HG02870 (cell line): Measurements from ENCODE around the gene FAM228B.
"Not testable (repeated sequence)": the region's sequence is repeated elsewhere in the genome, so short reads cannot be mapped to it uniquely, and the experiment has no call there.

Experiments used
- ATAC-seq: cut with Tn5 transposase; IDR thresholded peaks from one replicate; pipeline ENCODE4 v1.9.1; 2021; ENCODE audit warnings: mild to moderate bottlenecking, moderate library complexity; ENCODE audit not compliant: unreplicated experiment

FAM228B gene

GRCh38 chr2:24153478-24153877, 30.2 kb downstream of the FAM228B start:
- ATAC-seq, result no peak

- no peak for ATAC-seq
These were observed 34.9 kb downstream of the FAM228B start for GRCh38 chr2:24158131-24158530.

DNA sequence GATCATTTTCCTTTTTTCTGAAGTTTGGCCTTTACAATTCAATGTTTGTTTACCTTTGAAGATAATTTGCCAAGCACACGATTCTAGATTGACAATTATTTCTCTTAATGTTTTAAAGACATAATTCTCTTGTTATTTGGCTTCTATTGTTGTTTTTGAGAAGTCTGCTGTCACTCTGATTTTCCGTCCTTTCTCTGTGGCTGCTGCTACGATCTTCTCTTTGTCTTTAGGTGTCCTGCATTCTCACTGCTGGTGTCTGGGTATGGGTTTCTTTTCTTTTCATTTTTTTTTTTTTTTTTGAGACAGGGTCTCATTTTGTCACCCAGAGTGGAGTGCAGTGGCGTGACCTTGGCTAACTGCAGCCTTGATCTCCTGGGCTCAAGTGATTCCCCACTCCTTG, 36.4 kb downstream of the FAM228B start:
- ATAC-seq, result no peak

- no peak for ATAC-seq
These were observed 37.5 kb downstream of the FAM228B start for GRCh38 chr2:24160761-24161160.

DNA sequence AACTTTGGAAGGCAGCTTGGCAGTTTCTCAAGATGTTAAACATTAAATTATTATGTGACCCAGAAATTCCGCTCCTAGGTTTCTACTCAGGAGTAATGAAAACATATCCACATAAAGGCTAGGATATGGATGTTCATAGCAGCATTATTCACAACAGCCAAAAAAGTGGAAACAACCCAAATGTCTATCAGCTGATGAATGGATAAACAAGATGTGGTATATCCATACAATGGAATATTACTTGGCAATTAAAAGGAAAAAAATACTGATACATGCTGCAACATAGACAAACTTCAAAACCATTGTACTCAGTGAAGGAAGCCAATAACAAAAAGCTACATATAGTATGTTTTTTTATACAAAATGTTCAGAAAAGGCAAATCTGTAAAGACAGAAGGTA, 39.2 kb downstream of the FAM228B start:
- ATAC-seq, result no peak

- no peak for ATAC-seq
These were observed 39.9 kb downstream of the FAM228B start for GRCh38 chr2:24163186-24163585.

- no peak for ATAC-seq
These were observed 40.3 kb downstream of the FAM228B start for GRCh38 chr2:24163601-24164000.

DNA sequence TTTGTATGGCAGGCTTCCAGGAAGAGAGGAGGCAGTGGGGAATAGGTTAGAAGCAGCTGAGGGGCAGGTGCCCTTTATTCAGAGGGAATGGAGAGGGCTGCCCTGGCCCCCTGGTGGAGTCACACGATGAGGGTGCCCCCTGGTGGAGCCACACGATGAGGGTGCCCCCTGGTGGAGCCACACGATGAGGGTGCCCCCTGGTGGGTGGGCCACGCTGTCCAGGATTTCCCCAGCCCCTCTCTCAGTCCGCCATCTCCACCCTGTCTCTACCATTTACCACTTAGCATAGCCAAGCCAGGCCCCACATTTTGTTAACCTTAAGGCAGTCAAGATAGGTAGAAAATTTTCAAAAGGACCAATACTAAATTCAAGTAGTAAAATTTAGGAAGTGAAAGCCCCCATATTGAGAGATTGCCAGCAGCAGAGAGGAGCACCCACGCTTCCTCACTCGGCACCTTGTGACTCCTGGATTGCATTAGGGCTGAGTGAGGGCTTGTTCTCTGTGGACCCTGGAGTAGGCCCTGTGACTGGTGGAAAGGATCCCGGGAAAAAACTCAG, 41.2 kb downstream of the FAM228B start:
- peak; percentile 77 for ATAC-seq

- no peak for ATAC-seq
These were observed 45.8 kb downstream of the FAM228B start for GRCh38 chr2:24169023-24169422.

- ATAC-seq, result no peak
These were observed 51.6 kb downstream of the FAM228B start, which contains the start of gene FAM228A for GRCh38 chr2:24174851-24175277. FAM228A (plus strand) TSS chr2:24175053; CDS start chr2:24175481, 428 bp downstream.

GRCh38 chr2:24175631-24176187, 52.4 kb downstream of the FAM228B start:
- no peak for ATAC-seq

GRCh38 chr2:24176326-24176725, 53.1 kb downstream of the FAM228B start:
- no peak for ATAC-seq

GRCh38 chr2:24179683-24180082, 56.4 kb downstream of the FAM228B start:
- no peak for ATAC-seq

- no peak for ATAC-seq
These were observed 58.6 kb downstream of the FAM228B start for GRCh38 chr2:24181849-24182248.

DNA sequence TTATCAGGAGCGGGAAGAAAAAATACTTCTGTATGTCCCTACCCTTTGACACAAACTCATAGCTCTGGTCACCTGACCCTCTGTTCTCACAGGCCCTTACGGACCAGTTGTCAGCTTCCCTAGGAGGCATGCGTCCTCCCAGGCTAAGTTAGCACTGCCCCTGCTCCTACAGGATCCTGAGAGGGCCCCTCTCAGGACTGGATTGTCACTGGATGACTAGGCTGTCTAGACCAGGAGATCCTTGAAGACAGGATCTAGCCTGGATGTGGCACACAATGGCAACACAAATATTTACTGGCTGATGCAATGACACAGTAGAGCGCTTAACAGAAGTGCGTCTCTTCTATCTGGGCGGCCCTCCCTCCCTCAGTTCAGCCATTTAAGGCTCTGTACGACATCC, 59.2 kb downstream of the FAM228B start:
- no peak for ATAC-seq

- no peak for ATAC-seq
These were observed 60.2 kb downstream of the FAM228B start for GRCh38 chr2:24183366-24184069.

- no peak for ATAC-seq
These were observed 66.3 kb downstream of the FAM228B start for GRCh38 chr2:24189551-24189950.

DNA sequence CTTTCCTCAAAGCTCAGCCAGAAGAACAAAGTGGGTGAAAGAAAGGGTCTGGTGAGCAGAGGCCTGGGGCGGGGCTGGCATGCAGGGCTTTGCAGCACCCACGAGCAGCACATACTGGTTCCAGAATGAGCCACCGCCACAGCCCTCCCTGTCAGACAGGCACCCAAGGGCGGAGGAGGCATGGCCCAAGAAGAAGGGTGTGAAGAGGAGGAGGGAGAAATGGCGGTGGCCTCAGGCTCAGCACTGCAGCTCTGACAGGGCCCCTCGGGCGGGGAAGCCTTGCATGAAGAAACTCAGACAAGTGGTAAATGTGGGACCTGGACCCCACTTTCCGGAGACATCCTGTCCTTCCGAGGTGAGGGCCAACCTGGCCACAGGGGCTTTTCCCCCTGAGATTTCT, 67.2 kb downstream of the FAM228B start:
- ATAC-seq, result no peak

DNA sequence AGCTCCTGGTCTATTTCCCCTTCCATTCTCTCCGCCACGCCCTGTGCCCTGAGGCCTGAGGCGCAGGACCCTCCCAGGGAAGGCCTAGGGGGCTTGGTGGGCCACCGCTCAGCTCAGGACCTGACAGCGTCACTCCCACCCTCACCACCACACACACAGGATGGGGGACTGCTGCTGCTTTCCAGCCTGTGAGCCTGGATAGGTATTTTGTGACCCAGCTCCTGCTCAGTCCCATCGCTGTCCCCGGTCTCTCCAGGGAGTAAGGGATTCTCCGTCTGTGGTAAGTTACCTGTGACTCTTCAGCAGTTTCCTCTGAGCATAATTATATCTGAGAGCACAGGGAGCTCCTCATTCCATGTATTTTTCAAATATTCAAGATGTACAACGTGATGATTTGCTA, 67.9 kb downstream of the FAM228B start:
- no peak for ATAC-seq

- ATAC-seq, result no peak
These were observed 68.6 kb downstream of the FAM228B start for GRCh38 chr2:24191848-24192247.

DNA sequence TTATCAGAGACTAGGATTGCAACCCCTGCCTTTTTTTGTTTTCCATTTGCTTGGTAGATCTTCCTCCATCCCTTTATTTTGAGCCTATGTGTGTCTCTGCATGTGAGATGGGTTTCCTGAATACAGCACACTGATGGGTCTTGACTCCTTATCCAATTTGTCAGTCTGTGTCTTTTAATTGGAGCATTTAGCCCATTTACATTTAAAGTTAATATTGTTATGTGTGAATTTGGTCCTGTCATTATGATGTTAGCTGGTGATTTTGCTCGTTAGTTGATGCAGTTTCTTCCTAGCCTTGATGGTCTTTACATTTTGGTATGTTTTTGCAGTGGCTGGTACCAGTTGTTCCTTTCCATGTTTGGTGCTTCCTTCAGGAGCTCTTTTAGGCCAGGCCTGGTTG, 73.9 kb downstream of the FAM228B start:
- ATAC-seq, result not testable (repeated sequence)

DNA sequence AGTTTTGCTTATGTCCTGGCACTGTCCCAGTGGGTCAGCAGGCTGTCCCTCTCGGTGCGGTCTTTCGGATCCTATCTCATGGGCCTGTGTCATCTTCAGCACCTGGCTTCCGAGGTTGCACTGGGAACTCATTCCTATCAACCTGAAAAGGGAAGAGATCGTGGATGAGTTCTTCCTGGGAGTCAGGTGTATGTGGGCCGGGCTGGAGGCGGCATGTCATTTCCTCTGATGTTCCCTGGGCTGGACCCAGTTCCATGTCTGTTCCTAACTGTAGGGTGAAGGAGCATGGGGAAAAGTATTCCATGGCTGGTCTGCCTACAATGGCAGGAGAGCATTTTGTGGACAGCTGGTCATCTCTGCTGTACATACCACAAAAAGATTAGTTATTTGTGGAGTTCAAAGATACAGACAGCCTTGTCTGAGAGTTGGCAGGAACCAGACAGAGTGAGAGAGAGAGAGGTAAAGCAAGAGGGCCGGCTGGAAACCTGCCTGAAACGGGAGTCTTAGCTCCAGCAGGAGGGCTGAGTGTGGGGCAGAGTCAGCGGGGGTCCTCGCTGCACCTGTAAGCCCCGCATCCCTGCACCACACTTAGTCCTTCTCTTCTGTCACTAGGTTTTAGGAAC, 76.8 kb downstream of the FAM228B start:
- no peak for ATAC-seq
